ENCODE measurements around the gene MERTK.

GRCh38 chr2:111903930-111904439 lies 5.6 kb downstream of the MERTK start:
- TF ChIP-seq CTCF (IDR thresholded peaks at IDR 0.05) (no peak), POLR2A (IDR thresholded peaks at IDR 0.05) (no peak)
